Activated T-cell treated with anti-CD3 and anti-CD28 coated beads, Interleukin-2, amount 50 U/mL, for 24 hours (primary cell): ENCODE data around the gene SAXO2.
A peak's percentile ranks its signal among the peaks of the same experiment; 100 is the strongest.
"Not testable (repeated sequence)": the region's sequence is repeated elsewhere in the genome, so short reads cannot be mapped to it uniquely, and the experiment has no call there.

Source experiments
- DNase-seq: peaks from one replicate; pipeline ENCODE4 v3.0.0-alpha.2; 2020
- H3K27ac Mint-ChIP-seq: 2 replicates; pipeline ENCODE4 v1.8.0; 2020; ENCODE audit warnings: mild to moderate bottlenecking, mixed read lengths
- H3K27me3 Mint-ChIP-seq: 2 replicates; pipeline ENCODE4 v1.8.0; 2020; ENCODE audit warnings: mixed read lengths
- H3K36me3 Mint-ChIP-seq: 2 replicates; pipeline ENCODE4 v1.8.0; 2020; ENCODE audit warnings: low read depth, mixed read lengths
- H3K4me1 Mint-ChIP-seq: 2 replicates; pipeline ENCODE4 v1.8.0; 2020; ENCODE audit warnings: low read depth, mixed read lengths
- H3K4me3 Mint-ChIP-seq: 2 replicates; pipeline ENCODE4 v1.8.0; 2020; ENCODE audit warnings: mild to moderate bottlenecking, moderate library complexity, mixed read lengths
- H3K9me3 Mint-ChIP-seq: 2 replicates; pipeline ENCODE4 v1.8.0; 2020; ENCODE audit warnings: mixed read lengths

Gene SAXO2

GRCh38 chr15:82262422-82263026, at the start of gene SAXO2, which contains the start of gene EFL1:
Gene SAXO2 (plus strand): TSS chr15:82262818. CDS start chr15:82262880, 62 bp downstream.
Gene EFL1 (minus strand): TSS chr15:82262734. CDS start chr15:82261778, 956 bp downstream.
- Mint-ChIP-seq H3K4me1 (peaks cover 39% of the 10 kb centered on the region), H3K36me3 (peaks cover 67% of the 10 kb centered on the region), H3K27ac (peak within 1 kb of the TSS; percentile 95), H3K27me3 (no peaks in the 10 kb centered on the region), H3K4me3 (peak within 1 kb of the TSS; percentile 93), H3K9me3 (no peaks in the 10 kb centered on the region)
- DNase-seq: peak; percentile 93

GRCh38 chr15:82216092-82216491, 46.5 kb upstream of the SAXO2 start:
- not testable (repeated sequence) for H3K4me1 Mint-ChIP-seq, H3K27ac Mint-ChIP-seq, DNase-seq, H3K4me3 Mint-ChIP-seq, H3K27me3 Mint-ChIP-seq, H3K9me3 Mint-ChIP-seq
- peaks cover 88% of the 10 kb centered on the region for H3K36me3 Mint-ChIP-seq

DNA sequence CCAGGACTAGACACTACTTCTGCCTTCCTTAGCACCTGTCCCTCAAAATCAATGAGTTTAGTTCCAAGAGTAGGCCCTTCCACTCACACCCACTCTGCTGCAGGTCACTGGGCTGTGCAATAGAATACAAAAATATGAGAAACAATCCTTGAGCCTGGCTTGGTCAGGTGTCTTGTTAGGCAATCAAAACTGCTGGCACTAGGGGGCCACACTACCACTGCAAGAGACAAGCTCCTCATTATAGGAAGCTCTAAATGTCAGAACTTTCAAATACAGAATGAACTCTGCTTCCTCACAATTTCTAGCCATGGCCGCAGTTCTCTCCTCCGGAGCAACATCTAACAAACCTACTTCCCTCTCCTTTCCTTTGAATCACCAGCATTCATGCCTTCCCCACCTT, 41.1 kb upstream of the SAXO2 start:
- H3K4me3 Mint-ChIP-seq, H3K9me3 Mint-ChIP-seq, H3K27ac Mint-ChIP-seq, H3K27me3 Mint-ChIP-seq, H3K4me1 Mint-ChIP-seq, DNase-seq: not testable (repeated sequence)
- H3K36me3 Mint-ChIP-seq: peaks cover 75% of the 10 kb centered on the region

- no peaks in the 10 kb centered on the region for H3K27me3 Mint-ChIP-seq
- H3K27ac Mint-ChIP-seq: no peak overlapping the region
- DNase-seq: no peak
- H3K4me3 Mint-ChIP-seq: no peak overlapping the region
- H3K9me3 Mint-ChIP-seq: no peaks in the 10 kb centered on the region
- peaks cover 70% of the 10 kb centered on the region for H3K36me3 Mint-ChIP-seq
- peaks cover 4% of the 10 kb centered on the region for H3K4me1 Mint-ChIP-seq
These were observed 33.9 kb upstream of the SAXO2 start for GRCh38 chr15:82228750-82229149.

- Mint-ChIP-seq H3K4me3 (no peak overlapping the region), H3K36me3 (peaks cover 67% of the 10 kb centered on the region), H3K9me3 (no peaks in the 10 kb centered on the region), H3K27me3 (no peaks in the 10 kb centered on the region), H3K4me1 (peaks cover 4% of the 10 kb centered on the region), H3K27ac (no peak overlapping the region)
- DNase-seq: no peak
These were observed 31.4 kb upstream of the SAXO2 start for GRCh38 chr15:82231233-82231632.

GRCh38 chr15:82231842-82232241, 30.8 kb upstream of the SAXO2 start:
- no peak overlapping the region for H3K4me3 Mint-ChIP-seq
- H3K27ac Mint-ChIP-seq: no peak overlapping the region
- peaks cover 4% of the 10 kb centered on the region for H3K4me1 Mint-ChIP-seq
- no peaks in the 10 kb centered on the region for H3K27me3 Mint-ChIP-seq
- DNase-seq: no peak
- H3K9me3 Mint-ChIP-seq: no peaks in the 10 kb centered on the region
- H3K36me3 Mint-ChIP-seq: peaks cover 67% of the 10 kb centered on the region

GRCh38 chr15:82237944-82238534, 24.6 kb upstream of the SAXO2 start:
- not testable (repeated sequence) for H3K4me1 Mint-ChIP-seq, H3K9me3 Mint-ChIP-seq, H3K27ac Mint-ChIP-seq, H3K27me3 Mint-ChIP-seq, H3K4me3 Mint-ChIP-seq, DNase-seq
- H3K36me3 Mint-ChIP-seq: peaks cover 72% of the 10 kb centered on the region

GRCh38 chr15:82239685-82240391, 22.8 kb upstream of the SAXO2 start:
- Mint-ChIP-seq H3K36me3 (peaks cover 74% of the 10 kb centered on the region), H3K9me3 (no peaks in the 10 kb centered on the region), H3K4me1 (peaks cover 7% of the 10 kb centered on the region), H3K27me3 (no peaks in the 10 kb centered on the region), H3K4me3 (no peak overlapping the region), H3K27ac (no peak overlapping the region)
- DNase-seq: no peak

DNA sequence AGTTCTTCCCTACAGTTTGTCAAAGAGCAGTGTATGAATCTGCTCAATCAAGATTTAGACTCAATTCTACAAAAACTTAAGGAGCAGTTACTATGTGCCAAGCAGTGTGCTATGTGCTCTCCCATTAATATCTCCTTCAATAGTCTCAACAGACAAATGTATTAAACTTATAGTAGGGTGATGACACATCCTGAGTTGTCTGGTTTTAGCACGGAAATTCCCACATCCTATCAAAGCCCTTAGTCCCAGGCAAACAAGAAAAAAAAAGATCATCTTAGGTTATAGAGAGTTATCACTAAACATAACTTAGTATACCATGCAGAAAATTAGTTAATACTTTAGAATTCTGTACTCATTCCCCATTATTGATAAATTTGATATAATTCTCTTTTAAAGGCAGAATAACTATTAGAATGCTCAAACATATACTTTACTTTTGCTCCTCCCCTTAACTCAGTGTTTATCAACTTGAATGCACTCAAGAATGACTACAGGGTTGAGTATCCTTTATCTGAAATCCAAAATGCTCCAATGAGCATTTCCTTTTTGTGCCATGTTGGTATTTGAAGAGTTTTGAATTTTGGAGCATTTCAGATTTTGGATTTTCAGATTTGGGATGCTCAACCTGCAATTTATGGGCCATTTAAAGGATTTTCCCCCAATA, 20.6 kb upstream of the SAXO2 start:
- H3K4me3 Mint-ChIP-seq, H3K27ac Mint-ChIP-seq, H3K4me1 Mint-ChIP-seq, H3K27me3 Mint-ChIP-seq, DNase-seq, H3K9me3 Mint-ChIP-seq: not testable (repeated sequence)
- peaks cover 79% of the 10 kb centered on the region for H3K36me3 Mint-ChIP-seq

DNA sequence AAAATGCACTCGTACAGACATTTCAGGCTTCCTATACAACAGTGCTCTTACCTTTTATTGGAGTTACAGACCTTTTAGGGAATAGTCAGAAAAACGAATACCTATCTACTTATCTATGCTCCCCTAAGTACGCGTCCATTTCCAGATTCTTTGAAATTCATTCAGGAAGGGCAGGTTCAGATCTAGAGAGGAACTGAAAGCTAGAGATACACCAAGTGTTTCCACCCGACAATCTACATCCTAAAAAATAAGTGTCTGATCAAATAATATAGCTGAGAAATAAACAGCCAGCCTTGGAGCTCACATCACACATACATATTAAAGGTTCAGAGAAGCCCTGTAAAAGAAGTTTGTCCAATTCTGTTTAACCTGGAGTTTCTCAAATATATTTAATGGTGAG, 19.0 kb upstream of the SAXO2 start:
- Mint-ChIP-seq H3K4me1 (peaks cover 10% of the 10 kb centered on the region), H3K36me3 (peaks cover 74% of the 10 kb centered on the region)
- not testable (repeated sequence) for H3K27me3 Mint-ChIP-seq, DNase-seq, H3K27ac Mint-ChIP-seq, H3K9me3 Mint-ChIP-seq, H3K4me3 Mint-ChIP-seq

DNA sequence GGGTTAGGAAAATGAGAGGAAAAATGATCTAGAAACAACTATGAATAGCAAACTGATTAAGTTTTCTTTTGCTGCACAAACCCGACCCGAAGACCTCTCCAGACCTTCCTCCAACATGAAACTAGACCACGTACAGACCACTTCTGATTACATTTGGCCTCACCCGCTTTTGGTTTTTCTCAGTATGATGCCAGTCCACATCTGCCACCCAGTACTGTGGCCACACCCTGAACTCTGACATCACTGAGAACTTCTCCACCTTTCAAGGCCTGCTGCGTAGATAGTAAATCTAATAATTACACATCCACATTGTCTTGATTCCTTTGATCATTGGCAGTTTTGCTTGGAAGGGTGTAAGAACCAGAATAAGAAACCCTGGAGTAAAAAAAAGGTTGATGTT, 16.7 kb upstream of the SAXO2 start:
- not testable (repeated sequence) for H3K27me3 Mint-ChIP-seq, H3K4me3 Mint-ChIP-seq, H3K27ac Mint-ChIP-seq, H3K9me3 Mint-ChIP-seq, DNase-seq
- Mint-ChIP-seq H3K36me3 (peaks cover 63% of the 10 kb centered on the region), H3K4me1 (peaks cover 10% of the 10 kb centered on the region)

DNA sequence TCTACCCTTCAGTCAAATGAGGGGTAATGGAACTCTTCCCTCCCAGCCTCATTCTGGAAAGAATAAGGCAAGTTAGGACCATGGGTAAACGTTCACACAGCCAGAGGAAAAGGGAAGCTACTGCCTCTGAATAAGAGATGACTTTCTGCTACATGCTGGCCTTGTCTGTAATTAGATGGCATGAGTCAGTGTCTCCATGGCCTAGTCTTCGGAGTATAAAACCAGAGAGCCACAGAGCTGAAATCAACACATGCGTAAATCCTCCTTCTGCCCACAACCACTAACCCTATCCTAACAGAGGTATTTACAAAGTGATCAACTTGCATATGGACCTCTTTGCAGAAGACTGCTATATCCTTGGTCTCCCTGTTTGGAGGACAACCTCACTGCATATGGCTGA, 14.4 kb upstream of the SAXO2 start:
- H3K27ac Mint-ChIP-seq, H3K27me3 Mint-ChIP-seq, H3K4me3 Mint-ChIP-seq, H3K4me1 Mint-ChIP-seq, DNase-seq, H3K9me3 Mint-ChIP-seq: not testable (repeated sequence)
- peaks cover 67% of the 10 kb centered on the region for H3K36me3 Mint-ChIP-seq

- H3K27me3 Mint-ChIP-seq, H3K9me3 Mint-ChIP-seq: not testable (repeated sequence)
- DNase-seq: peak; percentile 60
- peaks cover 73% of the 10 kb centered on the region for H3K36me3 Mint-ChIP-seq
- peak overlapping the region; percentile 95 for H3K27ac Mint-ChIP-seq
- peaks cover 39% of the 10 kb centered on the region for H3K4me1 Mint-ChIP-seq
- peak overlapping the region; percentile 93 for H3K4me3 Mint-ChIP-seq
These were observed 824 bp upstream of the SAXO2 start for GRCh38 chr15:82261566-82262421.

DNA sequence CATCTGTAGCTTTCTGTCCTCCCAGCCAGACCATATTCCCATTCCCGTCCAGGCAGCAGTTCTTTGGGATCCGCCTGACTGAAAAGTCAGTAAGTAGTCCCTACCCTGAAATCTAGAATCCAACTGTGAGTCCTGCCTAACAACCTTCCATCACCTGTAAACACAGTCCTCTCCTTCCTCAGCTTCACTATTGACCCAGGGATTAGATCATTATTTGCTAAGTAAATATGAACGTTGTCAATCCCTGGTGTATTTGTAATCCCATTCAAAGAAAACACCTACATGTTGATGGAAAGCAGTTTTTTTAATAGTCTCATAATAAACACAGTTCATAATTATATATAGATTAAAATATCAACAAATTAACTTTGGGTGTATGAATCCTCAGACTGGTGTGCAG, 732 bp downstream of the SAXO2 start:
- Mint-ChIP-seq H3K27me3 (no peaks in the 10 kb centered on the region), H3K4me3 (peak overlapping the region; percentile 93), H3K27ac (peak overlapping the region; percentile 95), H3K36me3 (peaks cover 61% of the 10 kb centered on the region), H3K9me3 (no peaks in the 10 kb centered on the region), H3K4me1 (peaks cover 40% of the 10 kb centered on the region)
- no peak for DNase-seq
